GM19395 (cell line): Measurements from ENCODE around the gene CAPN6.

ENCODE experiments used
- ATAC-seq: cut with Tn5 transposase; IDR thresholded peaks from one replicate; pipeline ENCODE4 v1.9.1; 2021; ENCODE audit warnings: mild to moderate bottlenecking, moderate library complexity; ENCODE audit not compliant: unreplicated experiment

CAPN6 gene

DNA sequence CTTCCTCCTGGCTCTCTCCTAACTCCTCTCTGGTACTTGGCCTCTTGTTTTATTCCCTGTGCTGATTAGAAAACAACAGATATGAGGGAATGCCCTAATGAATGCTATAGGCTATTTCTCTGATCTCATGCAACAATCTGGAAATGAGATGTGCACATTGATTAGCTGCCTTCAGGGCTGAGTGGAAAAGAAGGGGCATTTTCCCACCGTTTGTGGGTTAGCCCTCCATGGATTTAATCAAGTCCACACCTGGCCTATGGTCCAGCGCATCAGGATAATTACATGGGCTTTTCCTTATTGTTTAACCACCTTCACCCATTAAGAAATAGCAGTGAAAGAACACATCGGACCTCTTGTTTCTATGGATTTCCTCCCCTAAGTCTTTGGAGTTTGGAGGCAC is 70.0 kb downstream of the CAPN6 start:
- ATAC-seq = no peak

DNA sequence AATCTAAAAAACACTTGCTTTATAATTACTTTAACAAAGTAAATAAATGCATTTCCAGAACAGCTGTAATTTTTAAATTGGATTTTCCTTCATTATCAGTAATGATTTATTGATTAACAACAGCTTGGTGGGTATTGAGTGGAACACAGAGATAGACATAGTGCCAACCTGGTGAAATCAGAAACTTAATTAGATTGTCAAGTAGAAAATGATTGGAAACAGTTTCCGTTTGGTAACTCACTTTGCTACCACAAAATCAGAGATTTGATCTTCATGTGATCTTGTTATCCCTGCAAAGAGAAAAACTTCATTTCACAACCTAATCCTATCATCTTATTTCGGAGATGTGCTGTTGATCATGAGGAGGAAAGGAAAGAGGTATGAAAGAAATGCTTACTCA is 70.8 kb downstream of the CAPN6 start:
- no peak for ATAC-seq
